HFFc6 (cell line): ENCODE results near the gene ERMARD. TPM values are rescaled to one million over a fixed set of nuclear protein-coding genes. Genes with fewer than 3 reads are reported as not detected.

Experiments
- DNase-seq: peaks from one replicate; pipeline ENCODE4 v3.0.0-alpha.2; 2018
- H3K27ac Mint-ChIP-seq: 2 replicates; pipeline ENCODE4 v1.8.0; 2020; ENCODE audit warnings: mild to moderate bottlenecking, mixed read lengths
- H3K27me3 Mint-ChIP-seq: 2 replicates; pipeline ENCODE4 v1.8.0; 2021; ENCODE audit warnings: mild to moderate bottlenecking, moderate library complexity, mixed read lengths; ENCODE audit not compliant: insufficient read depth
- H3K36me3 Mint-ChIP-seq: 2 replicates; pipeline ENCODE4 v1.8.0; 2021; ENCODE audit warnings: low read depth, mixed read lengths
- H3K4me1 Mint-ChIP-seq: 2 replicates; pipeline ENCODE4 v1.8.0; 2020; ENCODE audit warnings: low read depth, mixed read lengths
- H3K4me3 Mint-ChIP-seq: 2 replicates; pipeline ENCODE4 v1.8.0; 2020; ENCODE audit warnings: mild to moderate bottlenecking, moderate library complexity, mixed read lengths
- H3K9me3 Mint-ChIP-seq: 2 replicates; pipeline ENCODE4 v1.8.0; 2020; ENCODE audit warnings: mild to moderate bottlenecking, mixed read lengths
- CTCF ChIP-seq: fragments of 200-600 bp; sonication (generic); IDR thresholded peaks from 2 replicates; pipeline ENCODE4 v1.5.0; 2021; ENCODE audit warnings: antibody characterized with exemption, mild to moderate bottlenecking
- total RNA-seq, 6 experiments: library from RNA; stranded (reverse); fragmentation: NEBNext Ultra II Directional; extraction: Animal tissue kit (Norgen Biotek cat#: 25700); gene quantifications; 2 replicates in 1 of 6; 3 replicates in 5 of 6; pipeline ENCODE4 v1.2.3, GENCODE V29; 2021

Gene ERMARD
- total RNA-seq, 6 experiments from 2014 or later: 13.7 to 17.5 (median 15.9) TPM

- peaks cover 37% of the 10 kb centered on the region for H3K4me1 Mint-ChIP-seq
Measured at GRCh38 chr6:169722362-169723199, 28.8 kb upstream of the ERMARD start.

GRCh38 chr6:169723200-169723909, 28.1 kb upstream of the ERMARD start:
- H3K27ac Mint-ChIP-seq: peak overlapping the region; percentile 79
- TF ChIP-seq CTCF: no peak
- H3K27me3 Mint-ChIP-seq: no peaks in the 10 kb centered on the region; the same call in 1 of the 2 replicates
- peak; percentile 44 for DNase-seq
- peak overlapping the region; percentile 91 for H3K4me3 Mint-ChIP-seq
- H3K9me3 Mint-ChIP-seq: no peaks in the 10 kb centered on the region
- H3K4me1 Mint-ChIP-seq: peaks cover 37% of the 10 kb centered on the region
- H3K36me3 Mint-ChIP-seq: no peaks in the 10 kb centered on the region

More at GRCh38 chr6:169722362-169723199, 28.8 kb upstream of the ERMARD start:
- Mint-ChIP-seq H3K9me3 (no peaks in the 10 kb centered on the region), H3K4me3 (peak overlapping the region; percentile 91), H3K36me3 (no peaks in the 10 kb centered on the region), H3K27ac (peak overlapping the region; percentile 79), H3K27me3 (no peaks in the 10 kb centered on the region; the same call in 1 of the 2 replicates)
- peak; percentile 40 for DNase-seq
- no peak for TF ChIP-seq CTCF

- Mint-ChIP-seq H3K36me3 (no peaks in the 10 kb centered on the region), H3K9me3 (no peaks in the 10 kb centered on the region), H3K4me1 (peaks cover 34% of the 10 kb centered on the region), H3K27ac (no peak overlapping the region), H3K27me3 (no peaks in the 10 kb centered on the region; the same call in 1 of the 2 replicates), H3K4me3 (peak overlapping the region; percentile 36; the same call in 1 of the 2 replicates)
- no peak for TF ChIP-seq CTCF
- DNase-seq: no peak
Measured at GRCh38 chr6:169723991-169724493, 27.4 kb upstream of the ERMARD start.

- no peak for TF ChIP-seq CTCF
- no peaks in the 10 kb centered on the region; the same call in 1 of the 2 replicates for H3K27me3 Mint-ChIP-seq
- H3K9me3 Mint-ChIP-seq: no peaks in the 10 kb centered on the region
- H3K36me3 Mint-ChIP-seq: no peaks in the 10 kb centered on the region
- peak within 1 kb of the TSS; percentile 91 for H3K27ac Mint-ChIP-seq
- H3K4me3 Mint-ChIP-seq: peak within 1 kb of the TSS; percentile 91
- H3K4me1 Mint-ChIP-seq: peaks cover 28% of the 10 kb centered on the region
- DNase-seq: no peak
Measured at GRCh38 chr6:169724494-169725124, 26.8 kb upstream of the ERMARD start, which contains the start of gene PHF10. Gene PHF10 (minus strand): TSS chr6:169724500. CDS start chr6:169723931, 569 bp downstream.
